WTC11 (cell line): ENCODE measurements around the gene STRN. TPM values are rescaled to one million over a fixed set of nuclear protein-coding genes. Genes with fewer than 3 reads are reported as not detected.

Source experiments
- ATAC-seq: fragments of 200-7000 bp; cut with Tn5 transposase; 2 replicates; pipeline ENCODE4 v1.10.0; 2021; ENCODE audit warnings: mild to moderate bottlenecking, moderate library complexity
- CTCF ChIA-PET: fragments of 300-600 bp; sonication (Branson Sonifier 250); formaldehyde crosslinking; loops from one replicate; lab custom pipeline; 2021; ENCODE audit warnings: antibody characterized with exemption; lab: Charles Lee
- POLR2A ChIA-PET: fragments of 350-600 bp; sonication (Branson Sonifier 250); formaldehyde crosslinking; loops from one replicate; lab custom pipeline; 2021; ENCODE audit warnings: antibody characterized with exemption; lab: Charles Lee
- DNase-seq: peaks from one replicate; pipeline ENCODE4 v3.0.0; 2021; ENCODE audit warnings: low spot score
- H3K27ac Mint-ChIP-seq: 2 replicates; pipeline ENCODE4 v1.8.0; 2021; ENCODE audit warnings: mixed read lengths
- H3K27me3 Mint-ChIP-seq: 2 replicates; pipeline ENCODE4 v1.8.0; 2021; ENCODE audit warnings: low read depth, mild to moderate bottlenecking, moderate library complexity, mixed read lengths
- H3K36me3 Mint-ChIP-seq: 2 replicates; pipeline ENCODE4 v1.8.0; 2021; ENCODE audit warnings: mixed read lengths
- H3K4me1 Mint-ChIP-seq: 2 replicates; pipeline ENCODE4 v1.8.0; 2022; ENCODE audit warnings: mixed read lengths
- H3K4me3 Mint-ChIP-seq: 2 replicates; pipeline ENCODE4 v1.8.0; 2021; ENCODE audit warnings: mild to moderate bottlenecking, moderate library complexity, mixed read lengths
- H3K9me3 Mint-ChIP-seq: 2 replicates; pipeline ENCODE4 v1.8.0; 2021; ENCODE audit warnings: mixed read lengths
- ARID4B ChIP-seq: sonication (generic); formaldehyde crosslinking; IDR thresholded peaks from 2 replicates; pipeline ENCODE4 v1.8.0; 2023; ENCODE audit warnings: missing genetic modification reagents, mild to moderate bottlenecking, borderline replicate concordance
- ATF2 ChIP-seq: sonication (generic); formaldehyde crosslinking; IDR thresholded peaks from 2 replicates; pipeline ENCODE4 v1.8.1; 2022; ENCODE audit warnings: low read depth, missing genetic modification reagents, borderline replicate concordance
- CREB1 ChIP-seq: sonication (generic); formaldehyde crosslinking; IDR thresholded peaks from 2 replicates; pipeline ENCODE4 v1.8.0; 2023; ENCODE audit warnings: mild to moderate bottlenecking, missing genetic modification reagents
- CREM ChIP-seq: sonication (generic); formaldehyde crosslinking; IDR thresholded peaks from 2 replicates; pipeline ENCODE4 v1.8.1; 2022; ENCODE audit warnings: mild to moderate bottlenecking, missing genetic modification reagents, moderate library complexity
- ETV6 ChIP-seq: sonication (generic); formaldehyde crosslinking; IDR thresholded peaks from 2 replicates; pipeline ENCODE4 v1.8.1; 2022; ENCODE audit warnings: mild to moderate bottlenecking, missing genetic modification reagents
- GTF2I ChIP-seq: fragments of 250-450 bp; sonication (Bioruptor Pico); conservative IDR thresholded peaks from 2 replicates; pipeline ENCODE4 v1.4.0; 2021; ENCODE audit warnings: mild to moderate bottlenecking
- HMGA2 ChIP-seq: fragments of 250-450 bp; sonication (Bioruptor Pico); IDR thresholded peaks from 2 replicates; pipeline ENCODE4 v1.4.0; 2021; ENCODE audit warnings: mild to moderate bottlenecking, moderate library complexity
- KAT7 ChIP-seq: sonication (generic); formaldehyde crosslinking; IDR thresholded peaks from 2 replicates; pipeline ENCODE4 v1.8.1; 2023; ENCODE audit warnings: missing genetic modification reagents, mild to moderate bottlenecking, borderline replicate concordance
- MAX ChIP-seq: sonication (generic); formaldehyde crosslinking; IDR thresholded peaks from 2 replicates; pipeline ENCODE4 v1.8.0; 2022; ENCODE audit warnings: mild to moderate bottlenecking, missing genetic modification reagents
- NFATC4 ChIP-seq: fragments of 250-450 bp; sonication (Bioruptor Pico); IDR thresholded peaks from 2 replicates; pipeline ENCODE4 v1.9.0; 2021; ENCODE audit warnings: mild to moderate bottlenecking
- NR2C2 ChIP-seq: sonication (generic); formaldehyde crosslinking; IDR thresholded peaks from 2 replicates; pipeline ENCODE4 v1.8.0; 2022; ENCODE audit warnings: mild to moderate bottlenecking, missing genetic modification reagents
- PRRX2 ChIP-seq: fragments of 250-450 bp; sonication (Bioruptor Pico); IDR thresholded peaks from 2 replicates; pipeline ENCODE4 v1.8.0; 2021; ENCODE audit warnings: mild to moderate bottlenecking
- TEAD4 ChIP-seq: sonication (generic); formaldehyde crosslinking; IDR thresholded peaks from 2 replicates; pipeline ENCODE4 v1.8.0; 2022; ENCODE audit warnings: mild to moderate bottlenecking, missing genetic modification reagents
- ZBTB21 ChIP-seq: sonication (generic); formaldehyde crosslinking; IDR thresholded peaks from 2 replicates; pipeline ENCODE4 v1.8.1; 2023; ENCODE audit warnings: mild to moderate bottlenecking, missing genetic modification reagents, borderline replicate concordance
- ZNF219 ChIP-seq: sonication (generic); formaldehyde crosslinking; IDR thresholded peaks from 2 replicates; pipeline ENCODE4 v1.8.0; 2023; ENCODE audit warnings: missing genetic modification reagents, mild to moderate bottlenecking, borderline replicate concordance
- ZNF396 ChIP-seq: fragments of 250-450 bp; sonication (Bioruptor Pico); IDR thresholded peaks from 2 replicates; pipeline ENCODE4 v1.8.0; 2021; ENCODE audit warnings: mild to moderate bottlenecking, moderate library complexity, borderline replicate concordance
- total RNA-seq: library from RNA; stranded (reverse); gene quantifications from 3 replicates; pipeline ENCODE4 v1.2.3, GENCODE V29; 2021
- TF ChIP-seq, protein P1 (sequence below): sonication (generic); formaldehyde crosslinking; IDR thresholded peaks from 2 replicates; pipeline ENCODE4 v1.8.1; 2023; ENCODE audit warnings: mild to moderate bottlenecking, missing genetic modification reagents, moderate library complexity
- TF ChIP-seq, protein P2 (sequence below): sonication (generic); formaldehyde crosslinking; conservative IDR thresholded peaks from 2 replicates; pipeline ENCODE4 v1.8.1; 2023; ENCODE audit warnings: mild to moderate bottlenecking, low read depth, missing genetic modification reagents, moderate library complexity
- TF ChIP-seq, protein P3 (sequence below): sonication (generic); formaldehyde crosslinking; IDR thresholded peaks from 2 replicates; pipeline ENCODE4 v1.8.1; 2022; ENCODE audit warnings: low read depth, mild to moderate bottlenecking, moderate library complexity, missing genetic modification reagents, borderline replicate concordance
- TF ChIP-seq, protein P4 (sequence below): fragments of 250-450 bp; sonication (Bioruptor Pico); IDR thresholded peaks from 2 replicates; pipeline ENCODE4 v1.8.0; 2021; ENCODE audit warnings: mild to moderate bottlenecking

Gene STRN
- total RNA-seq, 1 experiment from 2014 or later: 34.7 TPM

DNA sequence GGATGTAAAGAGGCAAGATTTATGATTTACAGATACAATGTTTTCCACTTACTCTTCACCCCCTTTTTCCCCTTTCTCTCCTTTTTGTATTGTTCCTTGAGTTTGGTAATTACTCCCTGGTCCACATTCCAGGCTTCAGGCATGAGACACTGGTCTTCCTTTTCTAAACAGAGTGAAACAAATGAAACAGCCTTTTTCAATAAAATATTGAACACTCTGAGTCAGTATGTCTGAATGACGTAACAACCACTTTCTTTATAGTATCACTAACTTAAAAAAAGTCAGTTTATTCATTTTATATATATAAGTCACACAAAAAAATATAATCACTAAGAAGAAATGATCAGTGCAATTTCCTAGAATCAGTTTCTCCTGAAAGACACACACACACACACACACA lies 79.7 kb downstream of the STRN start (continued):
- TF ChIP-seq HMGA2 (no peak), ZNF396 (no peak), CREM (CRISPR knock-in tag) (no peak)
- TF ChIP-seq, protein P1, sequence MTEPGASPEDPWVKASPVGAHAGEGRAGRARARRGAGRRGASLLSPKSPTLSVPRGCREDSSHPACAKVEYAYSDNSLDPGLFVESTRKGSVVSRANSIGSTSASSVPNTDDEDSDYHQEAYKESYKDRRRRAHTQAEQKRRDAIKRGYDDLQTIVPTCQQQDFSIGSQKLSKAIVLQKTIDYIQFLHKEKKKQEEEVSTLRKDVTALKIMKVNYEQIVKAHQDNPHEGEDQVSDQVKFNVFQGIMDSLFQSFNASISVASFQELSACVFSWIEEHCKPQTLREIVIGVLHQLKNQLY: no peak
- TF ChIP-seq, protein P2, sequence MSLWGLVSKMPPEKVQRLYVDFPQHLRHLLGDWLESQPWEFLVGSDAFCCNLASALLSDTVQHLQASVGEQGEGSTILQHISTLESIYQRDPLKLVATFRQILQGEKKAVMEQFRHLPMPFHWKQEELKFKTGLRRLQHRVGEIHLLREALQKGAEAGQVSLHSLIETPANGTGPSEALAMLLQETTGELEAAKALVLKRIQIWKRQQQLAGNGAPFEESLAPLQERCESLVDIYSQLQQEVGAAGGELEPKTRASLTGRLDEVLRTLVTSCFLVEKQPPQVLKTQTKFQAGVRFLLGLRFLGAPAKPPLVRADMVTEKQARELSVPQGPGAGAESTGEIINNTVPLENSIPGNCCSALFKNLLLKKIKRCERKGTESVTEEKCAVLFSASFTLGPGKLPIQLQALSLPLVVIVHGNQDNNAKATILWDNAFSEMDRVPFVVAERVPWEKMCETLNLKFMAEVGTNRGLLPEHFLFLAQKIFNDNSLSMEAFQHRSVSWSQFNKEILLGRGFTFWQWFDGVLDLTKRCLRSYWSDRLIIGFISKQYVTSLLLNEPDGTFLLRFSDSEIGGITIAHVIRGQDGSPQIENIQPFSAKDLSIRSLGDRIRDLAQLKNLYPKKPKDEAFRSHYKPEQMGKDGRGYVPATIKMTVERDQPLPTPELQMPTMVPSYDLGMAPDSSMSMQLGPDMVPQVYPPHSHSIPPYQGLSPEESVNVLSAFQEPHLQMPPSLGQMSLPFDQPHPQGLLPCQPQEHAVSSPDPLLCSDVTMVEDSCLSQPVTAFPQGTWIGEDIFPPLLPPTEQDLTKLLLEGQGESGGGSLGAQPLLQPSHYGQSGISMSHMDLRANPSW (CRISPR knock-in tag): no peak

- DNase-seq (no peak), ATAC-seq (no peak)
- POLR2A ChIA-PET: no interaction called here
- no peaks in the 10 kb centered on the region for H3K4me1 Mint-ChIP-seq
- H3K27ac Mint-ChIP-seq: no peak overlapping the region
- H3K27me3 Mint-ChIP-seq: no peaks in the 10 kb centered on the region
- no peak overlapping the region for H3K4me3 Mint-ChIP-seq
- H3K9me3 Mint-ChIP-seq: no peaks in the 10 kb centered on the region
- CTCF ChIA-PET: interaction anchor here (1.0 kb wide), 1 partner anchor 100 kb away, joined by 3 read pairs; no protein-coding TSS in a partner anchor
- peaks cover 2% of the 10 kb centered on the region; the same call in 1 of the 2 replicates for H3K36me3 Mint-ChIP-seq
- TF ChIP-seq ZNF219 (CRISPR knock-in tag) (no peak), ARID4B (CRISPR knock-in tag) (no peak), NFATC4 (no peak), GTF2I (CRISPR knock-in tag) (no peak), NR2C2 (no peak), MAX (CRISPR knock-in tag) (no peak), TEAD4 (CRISPR knock-in tag) (no peak), ATF2 (CRISPR knock-in tag) (no peak), ZNF396 (no peak), ETV6 (CRISPR knock-in tag) (no peak), KAT7 (CRISPR knock-in tag) (no peak), CREB1 (CRISPR knock-in tag) (no peak), PRRX2 (CRISPR knock-in tag) (no peak), ZBTB21 (CRISPR knock-in tag) (no peak)
- TF ChIP-seq, protein P3, sequence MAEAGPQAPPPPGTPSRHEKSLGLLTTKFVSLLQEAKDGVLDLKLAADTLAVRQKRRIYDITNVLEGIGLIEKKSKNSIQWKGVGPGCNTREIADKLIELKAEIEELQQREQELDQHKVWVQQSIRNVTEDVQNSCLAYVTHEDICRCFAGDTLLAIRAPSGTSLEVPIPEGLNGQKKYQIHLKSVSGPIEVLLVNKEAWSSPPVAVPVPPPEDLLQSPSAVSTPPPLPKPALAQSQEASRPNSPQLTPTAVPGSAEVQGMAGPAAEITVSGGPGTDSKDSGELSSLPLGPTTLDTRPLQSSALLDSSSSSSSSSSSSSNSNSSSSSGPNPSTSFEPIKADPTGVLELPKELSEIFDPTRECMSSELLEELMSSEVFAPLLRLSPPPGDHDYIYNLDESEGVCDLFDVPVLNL: no peak
- TF ChIP-seq, protein P4, sequence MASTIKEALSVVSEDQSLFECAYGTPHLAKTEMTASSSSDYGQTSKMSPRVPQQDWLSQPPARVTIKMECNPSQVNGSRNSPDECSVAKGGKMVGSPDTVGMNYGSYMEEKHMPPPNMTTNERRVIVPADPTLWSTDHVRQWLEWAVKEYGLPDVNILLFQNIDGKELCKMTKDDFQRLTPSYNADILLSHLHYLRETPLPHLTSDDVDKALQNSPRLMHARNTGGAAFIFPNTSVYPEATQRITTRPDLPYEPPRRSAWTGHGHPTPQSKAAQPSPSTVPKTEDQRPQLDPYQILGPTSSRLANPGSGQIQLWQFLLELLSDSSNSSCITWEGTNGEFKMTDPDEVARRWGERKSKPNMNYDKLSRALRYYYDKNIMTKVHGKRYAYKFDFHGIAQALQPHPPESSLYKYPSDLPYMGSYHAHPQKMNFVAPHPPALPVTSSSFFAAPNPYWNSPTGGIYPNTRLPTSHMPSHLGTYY (CRISPR knock-in tag): no peak
- TF ChIP-seq, protein P2 (CRISPR knock-in tag): no peak
Measured at GRCh38 chr2:36885605-36886004, 80.7 kb downstream of the STRN start.
